H9 (cell line): ENCODE measurements around the gene VASP. TPM values are rescaled to one million over a fixed set of nuclear protein-coding genes. Genes with fewer than 3 reads are reported as not detected.
A peak's percentile ranks its signal among the peaks of the same experiment; 100 is the strongest.

Experiments used
- DNase-seq: peaks from one replicate; pipeline ENCODE4 v3.0.0-alpha.2; 2017
- H2AFZ ChIP-seq: one replicate; pipeline ENCODE4 v1.6.1; 2013; ENCODE audit warnings: mild to moderate bottlenecking, low read length, control low read depth, moderate library complexity
- H2AK5ac ChIP-seq: 2 replicates; pipeline ENCODE4 v1.6.1; 2013; ENCODE audit warnings: low read length, control low read depth, mixed read lengths; ENCODE audit not compliant: insufficient read length
- H2BK120ac ChIP-seq: one replicate; pipeline ENCODE4 v1.6.1; 2013; ENCODE audit warnings: low read depth, mild to moderate bottlenecking, low read length, control low read depth, inconsistent platforms; ENCODE audit not compliant: poor library complexity, severe bottlenecking
- H2BK12ac ChIP-seq: 2 replicates; pipeline ENCODE4 v1.6.1; 2013; ENCODE audit warnings: low read length, control low read depth, mixed read lengths, low read depth; ENCODE audit not compliant: insufficient read length
- H2BK15ac ChIP-seq: 2 replicates; pipeline ENCODE4 v1.6.1; 2013; ENCODE audit warnings: low read depth, low read length, control low read depth
- H2BK20ac ChIP-seq: one replicate; pipeline ENCODE4 v1.6.1; 2013; ENCODE audit warnings: low read depth, mild to moderate bottlenecking, low read length, control low read depth, inconsistent platforms; ENCODE audit not compliant: poor library complexity, severe bottlenecking
- H2BK5ac ChIP-seq: 2 replicates; pipeline ENCODE4 v1.6.1; 2013; ENCODE audit warnings: low read length, control low read depth, mixed read lengths; ENCODE audit not compliant: insufficient read length
- H3K14ac ChIP-seq: 2 replicates; pipeline ENCODE4 v1.6.1; 2013; ENCODE audit warnings: low read length, control low read depth; ENCODE audit not compliant: insufficient read depth
- H3K18ac ChIP-seq: 2 replicates; pipeline ENCODE4 v1.6.1; 2013; ENCODE audit warnings: low read depth, mild to moderate bottlenecking, mixed read lengths, low read length, control low read depth; ENCODE audit not compliant: insufficient read length
- H3K23ac ChIP-seq: 2 replicates; pipeline ENCODE4 v1.6.1; 2013; ENCODE audit warnings: low read length, control low read depth, mixed read lengths, low read depth; ENCODE audit not compliant: insufficient read length
- H3K23me2 ChIP-seq: 2 replicates; pipeline ENCODE4 v1.6.1; 2013; ENCODE audit warnings: low read depth, mild to moderate bottlenecking, mixed read lengths, low read length, control low read depth; ENCODE audit not compliant: insufficient read length, poor library complexity, severe bottlenecking
- H3K27ac ChIP-seq: 2 replicates; pipeline ENCODE4 v1.5.1; 2013; ENCODE audit warnings: low read length, control low read depth, mixed read lengths, low read depth; ENCODE audit not compliant: insufficient read length
- H3K27me3 ChIP-seq: 2 replicates; pipeline ENCODE4 v1.6.1; 2013; ENCODE audit warnings: low read length, control low read depth, inconsistent platforms; ENCODE audit not compliant: insufficient read depth
- H3K4ac ChIP-seq: 2 replicates; pipeline ENCODE4 v1.6.1; 2013; ENCODE audit warnings: low read depth, mild to moderate bottlenecking, control low read depth, inconsistent platforms, low read length, moderate library complexity
- H3K4me1 ChIP-seq: 2 replicates; pipeline ENCODE4 v1.6.1; 2013; ENCODE audit warnings: low read length, control low read depth, inconsistent platforms; ENCODE audit not compliant: insufficient read depth
- H3K4me2 ChIP-seq: 2 replicates; pipeline ENCODE4 v1.6.1; 2013; ENCODE audit warnings: low read length, control low read depth, mixed read lengths; ENCODE audit not compliant: insufficient read length, insufficient read depth
- H3K56ac ChIP-seq: 2 replicates; pipeline ENCODE4 v1.6.1; 2013; ENCODE audit warnings: low read depth, mild to moderate bottlenecking, mixed read lengths, low read length, control low read depth; ENCODE audit not compliant: insufficient read length
- H3K79me1 ChIP-seq: 2 replicates; pipeline ENCODE4 v1.6.1; 2013; ENCODE audit warnings: low read depth, mild to moderate bottlenecking, moderate library complexity, low read length, control low read depth, inconsistent platforms; ENCODE audit not compliant: insufficient read depth, poor library complexity, severe bottlenecking
- H3K79me2 ChIP-seq: 2 replicates; pipeline ENCODE4 v1.6.1; 2013; ENCODE audit warnings: low read length, control low read depth, inconsistent platforms; ENCODE audit not compliant: insufficient read depth
- H3K9ac ChIP-seq: 2 replicates; pipeline ENCODE4 v1.6.1; 2013; ENCODE audit warnings: low read length, control low read depth, mixed read lengths; ENCODE audit not compliant: insufficient read length; ENCODE audit errors: extremely low read depth
- H3K9me3 ChIP-seq: one replicate; pipeline ENCODE4 v1.6.1; 2013; ENCODE audit warnings: low read depth, low read length, inconsistent platforms; ENCODE audit not compliant: control insufficient read depth
- H3T11ph ChIP-seq: one replicate; pipeline ENCODE4 v1.6.1; 2013; ENCODE audit warnings: mild to moderate bottlenecking, low read length, control low read depth, inconsistent platforms
- H4K20me1 ChIP-seq: one replicate; pipeline ENCODE4 v1.6.1; 2013; ENCODE audit not compliant: control insufficient read depth, insufficient read length, insufficient read depth
- H4K5ac ChIP-seq: 2 replicates; pipeline ENCODE4 v1.6.1; 2013; ENCODE audit warnings: low read depth, mild to moderate bottlenecking, mixed read lengths, low read length, control low read depth; ENCODE audit not compliant: insufficient read length
- H4K8ac ChIP-seq: replicated peaks from 2 replicates; pipeline ENCODE4 v1.6.1; 2013; ENCODE audit warnings: low read length, control low read depth, mixed read lengths, low read depth; ENCODE audit not compliant: insufficient read length
- H4K91ac ChIP-seq: 2 replicates; pipeline ENCODE4 v1.6.1; 2013; ENCODE audit warnings: low read depth, mild to moderate bottlenecking, moderate library complexity, mixed read lengths, low read length, control low read depth; ENCODE audit not compliant: insufficient read length
- H3K27ac Mint-ChIP-seq, 3 experiments: 2 replicates in 2 of 3; 3 replicates in 1 of 3; pipeline ENCODE4 v1.8.0; 2020 to 2021; ENCODE audit warnings: mixed read lengths in 3 of 3, mild to moderate bottlenecking in 1 of 3, moderate library complexity in 1 of 3
- H3K27me3 Mint-ChIP-seq: 2 replicates; pipeline ENCODE4 v1.8.0; 2021; ENCODE audit warnings: low read depth, mild to moderate bottlenecking, moderate library complexity, mixed read lengths
- H3K36me3 Mint-ChIP-seq, 3 experiments: 2 replicates in 2 of 3; 3 replicates in 1 of 3; pipeline ENCODE4 v1.8.0; 2020 to 2021; ENCODE audit warnings: low read depth in 3 of 3, mixed read lengths in 3 of 3; ENCODE audit not compliant: insufficient read depth in 1 of 3
- H3K4me1 Mint-ChIP-seq, 2 experiments: 2 replicates each; pipeline ENCODE4 v1.8.0; 2020; ENCODE audit warnings: mixed read lengths in 2 of 2
- H3K4me3 Mint-ChIP-seq, 2 experiments: 2 replicates in 1 of 2; 3 replicates in 1 of 2; pipeline ENCODE4 v1.8.0; 2020 to 2021; ENCODE audit warnings: mild to moderate bottlenecking in 2 of 2, mixed read lengths in 2 of 2, moderate library complexity in 1 of 2
- H3K9me3 Mint-ChIP-seq, 2 experiments: 2 replicates in 1 of 2; 3 replicates in 1 of 2; pipeline ENCODE4 v1.8.0; 2020; ENCODE audit warnings: mild to moderate bottlenecking in 2 of 2, mixed read lengths in 2 of 2, moderate library complexity in 1 of 2
- WGBS: extraction: QIAGEN DNeasy Blood & Tissue Kit; methylation state at CpG from one replicate; pipeline ENCODE4 v1.1.7; 2013; ENCODE audit warnings: missing lambda C conversion rate, low lambda C conversion rate, mixed read lengths; ENCODE audit not compliant: insufficient read length; ENCODE audit errors: extremely low coverage; 5-methylcytosine and 5-hydroxymethylcytosine counted together
- total RNA-seq: library from RNA; stranded (reverse); gene quantifications from 2 replicates; pipeline ENCODE4 v1.2.1, GENCODE V29; 2021
- TF ChIP-seq, protein P1 (sequence below): fragments of 200-600 bp; sonication (generic); conservative IDR thresholded peaks from 3 replicates; pipeline ENCODE4 v1.8.0; 2021; ENCODE audit warnings: antibody characterized with exemption, mild to moderate bottlenecking

Gene VASP
- total RNA-seq, 1 experiment from 2014 or later = 157 TPM

GRCh38 chr19:45556835-45557234 lies 49.6 kb downstream of the VASP start:
- H3K14ac ChIP-seq = no peak overlapping the region
- H3K9me3 ChIP-seq = no peaks in the 10 kb centered on the region
- DNase-seq = no peak
- no peak overlapping the region for H3K4me2 ChIP-seq
- TF ChIP-seq, protein P1, sequence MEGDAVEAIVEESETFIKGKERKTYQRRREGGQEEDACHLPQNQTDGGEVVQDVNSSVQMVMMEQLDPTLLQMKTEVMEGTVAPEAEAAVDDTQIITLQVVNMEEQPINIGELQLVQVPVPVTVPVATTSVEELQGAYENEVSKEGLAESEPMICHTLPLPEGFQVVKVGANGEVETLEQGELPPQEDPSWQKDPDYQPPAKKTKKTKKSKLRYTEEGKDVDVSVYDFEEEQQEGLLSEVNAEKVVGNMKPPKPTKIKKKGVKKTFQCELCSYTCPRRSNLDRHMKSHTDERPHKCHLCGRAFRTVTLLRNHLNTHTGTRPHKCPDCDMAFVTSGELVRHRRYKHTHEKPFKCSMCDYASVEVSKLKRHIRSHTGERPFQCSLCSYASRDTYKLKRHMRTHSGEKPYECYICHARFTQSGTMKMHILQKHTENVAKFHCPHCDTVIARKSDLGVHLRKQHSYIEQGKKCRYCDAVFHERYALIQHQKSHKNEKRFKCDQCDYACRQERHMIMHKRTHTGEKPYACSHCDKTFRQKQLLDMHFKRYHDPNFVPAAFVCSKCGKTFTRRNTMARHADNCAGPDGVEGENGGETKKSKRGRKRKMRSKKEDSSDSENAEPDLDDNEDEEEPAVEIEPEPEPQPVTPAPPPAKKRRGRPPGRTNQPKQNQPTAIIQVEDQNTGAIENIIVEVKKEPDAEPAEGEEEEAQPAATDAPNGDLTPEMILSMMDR = no peak
- H4K8ac ChIP-seq = no peak overlapping the region
- no CpG with 5 or more reads among the region's 5 CpGs for WGBS
- no peak overlapping the region for H2BK20ac ChIP-seq
- H4K5ac ChIP-seq = no peak overlapping the region
- peaks cover 0 to 6% (median 0%) of the 10 kb centered on the region in 3 experiments; a peak in 3 of 7 replicates for H3K36me3 Mint-ChIP-seq
- no peak overlapping the region for H2BK12ac ChIP-seq
- H3K4me3 Mint-ChIP-seq = no peak overlapping the region
- no peak overlapping the region for H3K56ac ChIP-seq
- no peak overlapping the region for H3K4ac ChIP-seq
- no peak overlapping the region for H3K27ac ChIP-seq
- no peak overlapping the region for H4K91ac ChIP-seq
- no peak overlapping the region for H3T11ph ChIP-seq
- no peak overlapping the region for H3K23ac ChIP-seq
- H3K4me1 ChIP-seq = no peaks in the 10 kb centered on the region
- peaks cover 18% of the 10 kb centered on the region in 2 experiments for H3K4me1 Mint-ChIP-seq
- no peak overlapping the region for H3K9ac ChIP-seq
- no peak overlapping the region for H2BK120ac ChIP-seq
- no peak overlapping the region for H2BK15ac ChIP-seq
- no peak overlapping the region for H2BK5ac ChIP-seq
- H3K9me3 Mint-ChIP-seq = no peaks in the 10 kb centered on the region
- H2AFZ ChIP-seq = no peak overlapping the region
- no peaks in the 10 kb centered on the region for H4K20me1 ChIP-seq
- H3K27ac Mint-ChIP-seq = peak overlapping the region in 1 of 3 experiments; percentile 73; a peak in 1 of 7 replicates
- no peak overlapping the region for H3K18ac ChIP-seq
- no peaks in the 10 kb centered on the region; the same call in 1 of the 2 replicates for H3K27me3 Mint-ChIP-seq
- H3K79me2 ChIP-seq = 0 out of 2 replicates have a peak, but pooled peaks cover 2% of the 10 kb centered on the region
- H3K23me2 ChIP-seq = no peaks in the 10 kb centered on the region
- no peak overlapping the region for H2AK5ac ChIP-seq
- H3K79me1 ChIP-seq = no peaks in the 10 kb centered on the region
- no peaks in the 10 kb centered on the region for H3K27me3 ChIP-seq
